ENCODE measurements around the gene TEKTIP1.
"Not testable (repeated sequence)": the region's sequence is repeated elsewhere in the genome, so short reads cannot be mapped to it uniquely, and the experiment has no call there.

The TEKTIP1 gene

DNA sequence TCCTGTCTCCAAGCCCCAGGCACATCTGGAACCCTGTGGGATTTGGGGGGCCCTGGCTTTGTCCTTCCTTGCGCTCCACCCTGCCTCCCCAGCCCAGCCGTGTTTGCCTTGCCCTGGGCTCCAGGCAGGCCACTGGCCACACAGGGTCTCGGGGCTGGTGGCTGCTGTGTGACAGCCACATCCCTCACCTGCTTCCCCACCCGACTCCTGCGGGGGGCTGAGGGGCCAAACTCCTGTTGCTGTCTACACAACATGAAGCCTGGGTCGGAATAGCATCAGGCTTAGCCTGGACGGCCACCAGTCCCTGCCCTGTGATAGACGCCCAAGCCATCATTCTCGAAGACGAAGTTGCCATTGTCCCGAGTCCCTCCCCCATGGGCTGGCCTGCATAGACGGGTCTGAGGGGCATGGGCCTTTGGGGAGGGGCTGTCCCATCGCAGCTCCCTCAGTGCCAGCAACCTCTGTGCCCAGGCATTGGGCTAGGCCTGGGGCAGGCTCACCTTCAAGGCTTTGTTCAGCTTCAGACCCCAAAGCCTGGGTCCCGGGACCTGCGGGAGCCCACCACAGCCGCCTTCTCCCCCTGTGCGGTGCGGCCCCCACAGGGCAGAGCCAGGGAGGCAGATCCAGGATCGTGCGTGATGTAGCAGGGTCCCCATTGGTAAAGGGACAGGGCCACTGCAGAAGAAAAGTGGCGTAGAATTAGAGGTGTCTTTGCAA lies 15.5 kb upstream of the TEKTIP1 start:
- no peak for DNase-seq (ENCODE audit: low read depth in 2 of 2)

GRCh38 chr19:3524078-3524842 lies 14.7 kb upstream of the TEKTIP1 start:
- no peak for DNase-seq (ENCODE audit: low read depth in 2 of 2)

- no peak for DNase-seq (ENCODE audit: low read depth in 2 of 2)
Measured at GRCh38 chr19:3524904-3525451, 14.0 kb upstream of the TEKTIP1 start.

GRCh38 chr19:3526507-3527237 lies 12.3 kb upstream of the TEKTIP1 start:
- no peak for DNase-seq (ENCODE audit: low read depth in 2 of 2)

- DNase-seq (ENCODE audit: low read depth in 2 of 2) = no peak
Measured at GRCh38 chr19:3527238-3527910, 11.6 kb upstream of the TEKTIP1 start.

- DNase-seq (ENCODE audit: low read depth in 2 of 2) = no peak
Measured at GRCh38 chr19:3528080-3528479, 10.9 kb upstream of the TEKTIP1 start.

DNA sequence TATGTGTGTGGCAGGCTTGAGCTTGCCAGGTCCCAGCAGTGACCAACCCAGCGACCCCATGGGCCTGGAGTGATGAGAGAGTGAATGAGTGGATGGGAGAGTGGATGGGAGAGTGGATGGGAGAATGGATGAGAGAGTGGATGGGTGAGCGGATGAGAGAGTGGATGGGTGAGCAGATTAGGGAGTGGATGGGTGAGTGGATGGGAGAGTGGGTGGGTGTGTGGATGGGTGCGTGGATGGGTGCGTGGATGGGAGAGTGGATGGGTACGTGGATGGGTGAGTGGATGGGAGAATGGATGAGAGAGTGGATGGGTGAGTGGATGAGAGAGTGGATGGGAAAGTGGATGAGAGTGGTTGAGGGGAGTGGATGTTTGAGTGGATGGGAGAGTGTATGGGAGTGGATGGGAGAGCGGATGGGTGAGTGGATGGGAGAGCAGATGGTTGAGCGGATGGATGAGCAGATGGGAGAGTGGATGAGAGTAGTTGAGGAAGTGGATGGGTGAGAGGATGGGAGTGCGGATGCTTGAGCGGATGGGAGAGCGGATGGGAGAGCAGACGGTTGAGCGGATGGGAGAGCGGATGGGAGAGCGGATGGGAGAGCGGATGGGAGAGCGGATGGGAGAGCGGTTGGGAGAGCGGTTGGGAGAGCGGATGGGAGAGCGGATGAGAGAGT lies 10.3 kb upstream of the TEKTIP1 start:
- DNase-seq (ENCODE audit: low read depth in 2 of 2) = no peak

DNA sequence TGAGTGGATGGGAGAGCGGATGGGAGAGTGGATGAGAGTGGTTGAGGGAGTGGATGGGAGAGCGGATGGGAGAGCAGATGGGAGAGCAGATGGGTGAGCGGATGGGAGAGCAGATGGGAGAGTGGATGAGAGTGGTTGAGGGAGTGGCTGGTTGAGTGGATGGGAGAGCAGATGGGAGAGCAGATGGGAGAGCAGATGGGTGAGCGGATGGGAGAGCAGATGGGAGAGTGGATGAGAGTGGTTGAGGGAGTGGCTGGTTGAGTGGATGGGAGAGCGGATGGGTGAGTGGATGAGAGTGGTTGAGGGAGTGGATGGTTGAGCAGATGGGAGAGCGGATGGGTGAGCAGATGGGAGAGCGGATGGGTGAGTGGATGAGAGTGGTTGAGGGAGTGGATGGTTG lies 9.7 kb upstream of the TEKTIP1 start:
- DNase-seq (ENCODE audit: low read depth in 2 of 2) = not testable (repeated sequence)

GRCh38 chr19:3530389-3530788 lies 8.6 kb upstream of the TEKTIP1 start:
- DNase-seq (ENCODE audit: low read depth in 2 of 2) = no peak

DNA sequence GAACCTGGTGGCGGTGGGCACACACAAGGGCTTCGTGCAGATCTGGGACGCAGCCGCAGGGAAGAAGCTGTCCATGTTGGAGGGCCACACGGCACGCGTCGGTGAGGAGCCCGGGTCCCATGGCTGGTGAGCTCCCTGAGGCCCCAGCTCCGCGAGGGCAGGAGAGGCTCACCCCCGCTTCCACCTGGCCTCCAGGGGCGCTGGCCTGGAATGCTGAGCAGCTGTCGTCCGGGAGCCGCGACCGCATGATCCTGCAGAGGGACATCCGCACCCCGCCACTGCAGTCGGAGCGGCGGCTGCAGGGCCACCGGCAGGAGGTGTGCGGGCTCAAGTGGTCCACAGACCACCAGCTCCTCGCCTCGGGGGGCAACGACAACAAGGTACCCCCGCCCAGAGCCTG lies 7.3 kb upstream of the TEKTIP1 start:
- DNase-seq (ENCODE audit: low read depth in 2 of 2) = no peak

DNA sequence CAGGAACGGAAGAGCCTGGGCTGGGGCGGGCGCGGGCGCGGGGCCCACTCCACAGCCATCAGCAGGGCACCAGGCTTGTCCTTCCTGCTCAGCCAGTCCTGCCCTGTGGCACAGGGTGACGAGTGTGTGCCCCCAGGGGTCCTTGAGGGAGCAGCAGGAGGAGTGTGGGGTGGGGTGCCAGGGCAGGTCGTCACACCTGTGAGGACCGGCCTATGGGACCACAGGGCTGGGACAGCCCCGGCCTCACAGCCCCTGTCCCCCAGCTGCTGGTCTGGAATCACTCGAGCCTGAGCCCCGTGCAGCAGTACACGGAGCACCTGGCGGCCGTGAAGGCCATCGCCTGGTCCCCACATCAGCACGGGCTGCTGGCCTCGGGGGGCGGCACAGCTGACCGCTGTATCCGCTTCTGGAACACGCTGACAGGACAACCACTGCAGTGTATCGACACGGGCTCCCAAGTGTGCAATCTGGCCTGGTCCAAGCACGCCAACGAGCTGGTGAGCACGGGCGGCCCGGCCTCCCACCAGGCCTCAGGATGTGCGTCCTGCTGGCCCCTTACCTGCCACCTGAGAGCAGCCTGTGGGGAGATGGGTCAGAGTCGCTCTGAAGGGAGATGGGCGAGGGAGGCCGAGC lies 6.7 kb upstream of the TEKTIP1 start:
- no peak for DNase-seq (ENCODE audit: low read depth in 2 of 2)

DNA sequence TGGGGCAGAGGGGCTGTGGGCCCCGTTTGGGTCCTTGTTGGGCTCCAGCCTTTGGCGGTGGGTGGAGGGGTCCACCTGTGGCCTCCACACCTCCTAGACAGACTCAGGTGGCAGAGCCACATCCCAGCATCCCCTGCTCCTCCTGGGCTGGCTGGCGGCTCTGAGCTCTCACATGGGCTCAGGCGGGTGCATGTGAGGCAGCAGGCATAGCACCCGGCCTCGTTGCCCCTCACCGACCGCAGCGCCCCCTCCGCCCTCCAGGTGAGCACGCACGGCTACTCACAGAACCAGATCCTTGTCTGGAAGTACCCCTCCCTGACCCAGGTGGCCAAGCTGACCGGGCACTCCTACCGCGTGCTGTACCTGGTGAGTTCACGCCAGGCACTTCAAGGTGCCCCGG lies 5.9 kb upstream of the TEKTIP1 start:
- DNase-seq (ENCODE audit: low read depth in 2 of 2) = no peak

- no peak for DNase-seq (ENCODE audit: low read depth in 2 of 2)
Measured at GRCh38 chr19:3533563-3534216, 5.3 kb upstream of the TEKTIP1 start.

DNA sequence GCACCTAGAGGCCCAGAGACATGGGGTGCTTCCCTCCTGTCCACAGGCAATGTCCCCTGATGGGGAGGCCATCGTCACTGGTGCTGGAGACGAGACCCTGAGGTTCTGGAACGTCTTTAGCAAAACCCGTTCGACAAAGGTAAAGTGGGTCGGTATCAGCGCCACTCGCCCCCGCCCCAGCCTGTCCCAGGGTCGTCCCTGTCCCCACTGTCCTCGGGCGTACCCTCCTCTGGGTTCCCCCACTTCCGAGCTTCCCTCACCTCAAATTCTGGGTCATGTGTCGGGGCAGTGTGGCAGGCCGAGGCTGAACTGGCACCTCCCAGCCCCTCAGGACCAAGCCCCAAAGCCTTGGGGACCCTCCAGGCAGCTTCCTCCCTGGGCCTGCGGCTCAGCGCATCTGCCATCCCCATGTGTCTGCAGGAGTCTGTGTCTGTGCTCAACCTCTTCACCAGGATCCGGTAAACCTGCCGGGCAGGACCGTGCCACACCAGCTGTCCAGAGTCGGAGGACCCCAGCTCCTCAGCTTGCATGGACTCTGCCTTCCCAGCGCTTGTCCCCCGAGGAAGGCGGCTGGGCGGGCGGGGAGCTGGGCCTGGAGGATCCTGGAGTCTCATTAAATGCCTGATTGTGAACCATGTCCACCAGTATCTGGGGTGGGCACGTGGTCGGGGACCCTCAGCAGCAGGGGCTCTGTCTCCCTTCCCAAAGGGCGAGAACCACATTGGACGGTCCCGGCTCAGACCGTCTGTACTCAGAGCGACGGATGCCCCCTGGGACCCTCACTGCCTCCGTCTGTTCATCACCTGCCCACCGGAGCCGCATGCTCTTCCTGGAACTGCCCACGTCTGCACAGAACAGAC lies 4.4 kb upstream of the TEKTIP1 start:
- DNase-seq (ENCODE audit: low read depth in 2 of 2) = no peak

DNA sequence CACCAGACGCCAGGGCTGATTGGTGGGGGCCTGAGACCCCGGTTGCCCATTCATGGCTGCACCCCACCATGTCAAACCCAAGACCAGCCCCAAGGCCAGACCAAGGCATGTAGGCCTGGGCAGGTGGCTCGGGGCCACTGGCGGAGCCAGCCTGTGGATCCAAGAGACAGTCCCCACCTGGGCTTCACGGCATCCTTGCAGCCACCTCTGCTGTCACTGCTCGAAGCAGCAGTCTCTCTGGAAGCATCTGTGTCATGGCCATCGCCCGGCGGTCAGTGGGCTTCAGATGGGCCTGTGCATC lies 3.8 kb upstream of the TEKTIP1 start:
- DNase-seq (ENCODE audit: low read depth in 2 of 2) = no peak

- DNase-seq (ENCODE audit: low read depth in 2 of 2) = no peak
Measured at GRCh38 chr19:3535563-3535965, 3.4 kb upstream of the TEKTIP1 start.

DNA sequence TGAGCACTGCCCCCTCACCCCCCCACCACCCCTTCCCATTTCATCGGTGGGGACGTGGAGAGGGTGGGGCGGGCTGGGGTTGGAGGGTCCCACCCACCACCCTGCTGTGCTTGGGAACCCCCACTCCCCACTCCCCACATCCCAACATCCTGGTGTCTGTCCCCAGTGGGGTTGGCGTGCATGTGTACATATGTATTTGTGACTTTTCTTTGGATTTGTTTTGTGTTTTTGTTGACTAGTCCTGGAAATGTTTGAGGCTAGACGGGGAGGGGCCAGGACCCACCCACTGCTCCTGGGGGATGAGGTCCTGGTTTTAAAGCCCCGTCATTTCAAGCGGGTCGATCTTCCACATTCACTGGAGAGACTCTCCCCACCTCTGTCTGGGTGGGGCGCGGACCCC lies 3.0 kb upstream of the TEKTIP1 start:
- DNase-seq (ENCODE audit: low read depth in 2 of 2) = no peak

GRCh38 chr19:3536429-3537100 lies 2.4 kb upstream of the TEKTIP1 start:
- no peak for DNase-seq (ENCODE audit: low read depth in 2 of 2)

GRCh38 chr19:3537101-3537437 lies 1.9 kb upstream of the TEKTIP1 start:
- DNase-seq (ENCODE audit: low read depth in 2 of 2) = no peak

Measured in fibroblast of skin of left biceps (primary cell).